ENCODE measurements around the gene CLPX. TPM values are rescaled to one million over a fixed set of nuclear protein-coding genes. Genes with fewer than 3 reads are reported as not detected.

CLPX gene
- total RNA-seq, 6 experiments from 2014 or later, result 57.6 to 80.9 (median 72.8) TPM

DNA sequence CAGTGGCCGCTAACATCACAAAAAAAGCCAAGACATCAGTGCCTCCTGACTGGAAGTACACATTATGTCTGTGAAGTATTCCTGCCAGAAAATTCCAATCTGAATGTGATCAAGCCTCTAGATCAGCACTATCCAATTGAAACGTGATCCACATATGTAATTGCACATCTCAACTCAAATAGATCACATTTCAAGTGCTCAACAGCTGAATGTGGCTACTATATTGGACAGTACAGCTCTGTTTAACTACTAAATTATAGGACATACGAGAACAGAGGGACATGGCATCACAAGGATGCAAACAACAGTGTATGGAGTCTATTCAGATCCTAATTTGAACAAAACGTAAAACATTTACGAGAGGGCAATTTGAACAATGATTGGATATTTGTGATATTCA lies 69.6 kb downstream of the CLPX start:
- DNase-seq, result no peak
- WGBS (ENCODE audit: insufficient coverage, low coverage, low lambda C conversion rate, missing lambda C conversion rate), result 80% methylated on average over 5 of the region's 5 CpGs

DNA sequence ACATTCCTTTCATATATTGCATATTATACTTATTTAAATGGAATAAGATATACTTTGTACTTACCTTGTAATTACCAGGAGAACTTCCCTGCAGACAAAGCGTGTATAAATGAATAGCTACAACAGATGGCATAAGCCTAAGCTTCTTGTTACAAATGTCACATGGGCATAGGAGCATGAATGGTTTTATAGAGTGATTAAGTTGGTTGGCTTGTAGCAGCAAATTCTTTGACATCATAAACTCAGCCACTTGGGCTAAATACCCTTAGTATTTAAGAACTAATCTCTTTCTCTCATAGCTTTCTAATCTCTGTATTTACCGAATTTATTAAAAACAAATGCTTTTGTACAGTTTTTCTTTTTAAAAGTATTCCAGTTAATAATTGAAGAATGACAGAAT lies 70.1 kb downstream of the CLPX start, which contains the start of gene UBAP1L:
Gene UBAP1L (minus strand): TSS at position 115 of the 400 bp plus-strand sequence. CDS start 8,985 bp downstream, outside the sequence.
- TF ChIP-seq POLR2A (IDR thresholded peaks at IDR 0.05), result no peak
- TF ChIP-seq, protein P1, sequence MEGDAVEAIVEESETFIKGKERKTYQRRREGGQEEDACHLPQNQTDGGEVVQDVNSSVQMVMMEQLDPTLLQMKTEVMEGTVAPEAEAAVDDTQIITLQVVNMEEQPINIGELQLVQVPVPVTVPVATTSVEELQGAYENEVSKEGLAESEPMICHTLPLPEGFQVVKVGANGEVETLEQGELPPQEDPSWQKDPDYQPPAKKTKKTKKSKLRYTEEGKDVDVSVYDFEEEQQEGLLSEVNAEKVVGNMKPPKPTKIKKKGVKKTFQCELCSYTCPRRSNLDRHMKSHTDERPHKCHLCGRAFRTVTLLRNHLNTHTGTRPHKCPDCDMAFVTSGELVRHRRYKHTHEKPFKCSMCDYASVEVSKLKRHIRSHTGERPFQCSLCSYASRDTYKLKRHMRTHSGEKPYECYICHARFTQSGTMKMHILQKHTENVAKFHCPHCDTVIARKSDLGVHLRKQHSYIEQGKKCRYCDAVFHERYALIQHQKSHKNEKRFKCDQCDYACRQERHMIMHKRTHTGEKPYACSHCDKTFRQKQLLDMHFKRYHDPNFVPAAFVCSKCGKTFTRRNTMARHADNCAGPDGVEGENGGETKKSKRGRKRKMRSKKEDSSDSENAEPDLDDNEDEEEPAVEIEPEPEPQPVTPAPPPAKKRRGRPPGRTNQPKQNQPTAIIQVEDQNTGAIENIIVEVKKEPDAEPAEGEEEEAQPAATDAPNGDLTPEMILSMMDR (IDR thresholded peaks at IDR 0.05), result no peak
- 92% methylated on average over 2 of the region's 2 CpGs for WGBS (ENCODE audit: insufficient coverage, low coverage, low lambda C conversion rate, missing lambda C conversion rate)
- ATAC-seq (no peak), DNase-seq (no peak)
- intact Hi-C loops (cut with DNase I), result no loop called here
- peaks cover 0 to 62% (median 21%) of the 10 kb centered on the region in 4 donors for H3K36me3 ChIP-seq
- no peak within 1 kb of the TSS for H3K27ac ChIP-seq
- no peaks in the 10 kb centered on the region for H3K27me3 ChIP-seq
- no peaks in the 10 kb centered on the region for H3K9me3 ChIP-seq
- no peak within 1 kb of the TSS for H3K4me3 ChIP-seq
- H3K4me1 ChIP-seq, result no peaks in the 10 kb centered on the region

More for the DNA sequence above, 69.6 kb downstream of the CLPX start:
- no peak for ATAC-seq
- H3K36me3 ChIP-seq, result peaks cover 0 to 62% (median 21%) of the 10 kb centered on the region in 4 donors
- no peak overlapping the region for H3K27ac ChIP-seq
- TF ChIP-seq POLR2A (IDR thresholded peaks at IDR 0.05), result no peak
- TF ChIP-seq, protein P1 (IDR thresholded peaks at IDR 0.05), result no peak
- H3K27me3 ChIP-seq, result no peaks in the 10 kb centered on the region
- H3K9me3 ChIP-seq, result no peaks in the 10 kb centered on the region
- H3K4me3 ChIP-seq, result no peak overlapping the region
- no peaks in the 10 kb centered on the region for H3K4me1 ChIP-seq
- intact Hi-C loops (cut with DNase I), result no loop called here

DNA sequence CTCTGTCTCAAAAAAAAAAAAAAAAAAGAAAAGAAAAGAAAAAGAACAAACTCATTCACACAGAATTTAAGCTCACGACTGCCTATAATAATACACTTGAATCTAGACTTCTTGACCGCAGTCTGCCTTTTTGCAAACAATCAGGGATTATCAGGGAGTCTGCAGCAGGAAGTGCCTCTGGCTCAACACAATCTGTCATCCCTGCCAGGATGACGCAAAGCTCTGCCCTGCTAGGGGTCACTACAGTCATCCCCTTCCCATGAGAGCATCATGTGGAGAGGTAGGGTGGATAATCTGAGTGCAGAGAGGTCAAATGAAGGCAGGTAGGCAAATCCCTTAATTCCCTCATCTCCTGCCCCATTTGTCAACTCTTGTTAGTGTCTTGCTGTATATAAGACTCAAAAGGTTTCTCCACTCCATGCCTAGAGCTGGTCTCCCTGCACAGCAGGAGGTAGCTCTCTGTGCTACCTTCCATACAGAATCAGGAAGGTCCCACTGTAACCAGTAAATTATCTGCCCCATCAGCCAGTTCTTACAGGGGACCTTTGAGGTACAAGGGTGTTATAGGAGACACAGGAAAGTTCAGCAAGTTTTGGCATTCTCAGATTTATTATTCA lies 74.4 kb downstream of the CLPX start:
- DNase-seq (peak in 1 of 3 donors; percentile 56), ATAC-seq (peak; percentile 64 to 98 (median 78))
- H3K36me3 ChIP-seq, result peaks cover 0 to 36% (median 9%) of the 10 kb centered on the region in 4 donors
- TF ChIP-seq, protein P1 (IDR thresholded peaks at IDR 0.05), result no peak
- no peak for TF ChIP-seq POLR2A (IDR thresholded peaks at IDR 0.05)
- no peaks in the 10 kb centered on the region for H3K4me1 ChIP-seq
- intact Hi-C loops (cut with DNase I), result no loop called here
- H3K4me3 ChIP-seq, result no peak overlapping the region
- 8% methylated on average over 3 of the region's 3 CpGs for WGBS (ENCODE audit: insufficient coverage, low coverage, low lambda C conversion rate, missing lambda C conversion rate)
- no peak overlapping the region for H3K27ac ChIP-seq
- H3K27me3 ChIP-seq, result no peaks in the 10 kb centered on the region
- H3K9me3 ChIP-seq, result no peaks in the 10 kb centered on the region

DNA sequence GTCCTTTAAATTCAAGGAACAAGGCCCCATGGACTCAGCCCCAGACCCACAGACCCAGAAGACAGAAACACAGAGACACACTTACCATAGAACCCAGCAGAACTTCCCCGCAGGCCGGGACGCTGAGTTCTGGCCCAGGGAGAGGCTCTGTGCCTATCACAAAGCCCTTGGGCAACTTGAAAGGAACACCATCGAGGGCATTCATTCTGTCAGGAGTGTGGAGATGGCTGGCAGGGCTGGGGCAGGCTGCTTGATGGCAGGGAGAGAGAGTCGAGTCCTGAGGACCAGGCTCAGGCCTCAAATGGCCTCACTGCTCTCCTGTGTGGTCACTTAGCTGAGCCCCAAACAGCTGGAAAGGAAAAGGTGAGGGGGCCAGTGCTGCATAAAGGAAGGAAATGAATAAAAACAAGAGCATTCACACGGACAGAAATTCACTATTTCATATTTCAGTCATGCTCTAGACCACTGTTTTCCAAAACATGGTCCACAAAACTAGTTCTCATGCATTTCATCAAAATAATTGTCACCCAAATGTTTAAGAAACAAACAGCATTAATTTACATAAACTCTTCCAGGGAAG lies 79.0 kb downstream of the CLPX start:
- DNase-seq, result no peak
- WGBS (ENCODE audit: insufficient coverage, low coverage, low lambda C conversion rate, missing lambda C conversion rate), result 87% methylated on average over 6 of the region's 6 CpGs

More for the DNA sequence above, 79.0 kb downstream of the CLPX start:
- Histone ChIP-seq H3K4me1 (no peaks in the 10 kb centered on the region), H3K4me3 (no peak overlapping the region), H3K27ac (no peak overlapping the region), H3K27me3 (no peaks in the 10 kb centered on the region), H3K36me3 (peaks cover 0 to 17% (median 0%) of the 10 kb centered on the region in 4 donors), H3K9me3 (no peaks in the 10 kb centered on the region)
- no peak for ATAC-seq
- no peak for TF ChIP-seq POLR2A (IDR thresholded peaks at IDR 0.05)
- TF ChIP-seq, protein P1 (IDR thresholded peaks at IDR 0.05), result no peak
- intact Hi-C loops (cut with DNase I), result no loop called here

Measured in right lobe of liver (tissue), 6 donors.